ENCODE data around the gene LUC7L3.
A peak's percentile ranks its signal among the peaks of the same experiment; 100 is the strongest.

Gene LUC7L3

DNA sequence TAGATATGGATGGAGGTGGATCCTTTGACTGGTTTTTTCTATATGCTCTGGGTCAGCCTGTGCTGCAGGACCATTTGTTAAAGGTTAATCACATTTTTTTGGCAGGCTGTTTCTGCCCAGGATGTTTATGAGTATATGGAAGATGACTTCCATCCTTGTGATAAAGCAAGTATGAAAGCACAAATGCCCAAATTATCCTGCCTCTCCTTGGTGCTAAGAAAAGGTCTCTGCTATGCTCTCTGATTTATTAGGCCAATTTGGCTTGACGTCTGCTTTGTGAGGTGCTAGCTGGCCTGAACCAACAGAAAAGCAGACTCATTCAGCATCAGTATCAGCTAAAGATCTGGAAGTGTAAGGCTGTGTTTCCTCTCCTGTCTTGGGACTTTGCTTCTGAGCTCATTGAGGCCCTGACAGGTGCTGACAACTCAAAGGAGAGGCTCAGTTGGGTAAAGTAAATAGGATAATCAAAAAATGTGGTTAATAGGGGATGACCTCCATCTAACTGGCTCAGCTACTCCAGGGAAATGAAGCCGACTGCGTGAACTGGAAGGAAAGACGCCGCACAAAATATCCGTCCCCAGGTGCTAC, 26.9 kb upstream of the LUC7L3 start:
- DNase-seq (ENCODE audit: low spot score) (no peak), ATAC-seq (ENCODE audit: low read depth) (no peak)
- Histone ChIP-seq H3K27ac (ENCODE audit: poor library complexity, severe bottlenecking) (peak overlapping the region; percentile 32), H3K4me1 (ENCODE audit: insufficient read depth, poor library complexity, severe bottlenecking) (peaks cover 16% of the 10 kb centered on the region), H3K27me3 (ENCODE audit: insufficient read depth, poor library complexity, severe bottlenecking) (no peaks in the 10 kb centered on the region), H3K4me3 (ENCODE audit: severe bottlenecking) (no peak overlapping the region), H3K36me3 (ENCODE audit: low read depth) (peaks cover 54% of the 10 kb centered on the region), H3K9me3 (ENCODE audit: severe bottlenecking) (no peaks in the 10 kb centered on the region)
- TF ChIP-seq, protein P1, sequence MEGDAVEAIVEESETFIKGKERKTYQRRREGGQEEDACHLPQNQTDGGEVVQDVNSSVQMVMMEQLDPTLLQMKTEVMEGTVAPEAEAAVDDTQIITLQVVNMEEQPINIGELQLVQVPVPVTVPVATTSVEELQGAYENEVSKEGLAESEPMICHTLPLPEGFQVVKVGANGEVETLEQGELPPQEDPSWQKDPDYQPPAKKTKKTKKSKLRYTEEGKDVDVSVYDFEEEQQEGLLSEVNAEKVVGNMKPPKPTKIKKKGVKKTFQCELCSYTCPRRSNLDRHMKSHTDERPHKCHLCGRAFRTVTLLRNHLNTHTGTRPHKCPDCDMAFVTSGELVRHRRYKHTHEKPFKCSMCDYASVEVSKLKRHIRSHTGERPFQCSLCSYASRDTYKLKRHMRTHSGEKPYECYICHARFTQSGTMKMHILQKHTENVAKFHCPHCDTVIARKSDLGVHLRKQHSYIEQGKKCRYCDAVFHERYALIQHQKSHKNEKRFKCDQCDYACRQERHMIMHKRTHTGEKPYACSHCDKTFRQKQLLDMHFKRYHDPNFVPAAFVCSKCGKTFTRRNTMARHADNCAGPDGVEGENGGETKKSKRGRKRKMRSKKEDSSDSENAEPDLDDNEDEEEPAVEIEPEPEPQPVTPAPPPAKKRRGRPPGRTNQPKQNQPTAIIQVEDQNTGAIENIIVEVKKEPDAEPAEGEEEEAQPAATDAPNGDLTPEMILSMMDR (IDR thresholded peaks at IDR 0.05; ENCODE audit: poor library complexity, severe bottlenecking), result no peak

DNA sequence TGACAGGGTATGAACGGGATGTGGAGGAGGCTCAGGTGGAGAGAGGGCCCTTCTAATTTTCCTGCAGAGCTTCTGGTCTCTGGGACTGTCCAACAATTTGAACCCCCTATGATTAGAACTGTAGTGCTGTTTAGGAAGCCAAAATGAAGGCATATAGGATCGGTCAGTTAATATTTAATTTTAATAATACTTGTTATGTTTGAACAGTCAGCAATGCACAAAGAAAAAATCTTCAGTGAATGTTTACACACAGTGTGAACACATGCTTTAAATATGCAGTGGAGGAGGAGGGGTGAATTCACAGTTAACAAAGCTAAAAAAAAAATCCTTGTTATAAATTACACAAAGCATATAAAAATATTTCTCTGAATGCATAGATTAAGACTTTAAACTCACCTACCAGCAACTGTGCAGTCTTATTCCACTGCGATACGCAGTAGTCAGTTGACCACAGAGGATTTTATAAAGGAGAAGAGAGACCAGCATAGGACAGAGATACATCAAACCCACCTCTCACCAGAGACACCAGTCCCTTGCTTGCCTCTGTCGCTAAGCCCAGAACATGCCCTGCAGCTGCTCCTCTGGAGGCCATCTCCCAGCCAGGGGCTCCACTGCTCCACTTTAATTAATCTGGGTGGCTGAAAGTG, 26.2 kb upstream of the LUC7L3 start:
- no peak for DNase-seq (ENCODE audit: low spot score)
- H3K4me3 ChIP-seq (ENCODE audit: severe bottlenecking), result no peak overlapping the region
- peak; percentile 42; the same call in 2 of the 3 replicates for ATAC-seq (ENCODE audit: low read depth)
- H3K9me3 ChIP-seq (ENCODE audit: severe bottlenecking), result no peaks in the 10 kb centered on the region
- peaks cover 16% of the 10 kb centered on the region for H3K4me1 ChIP-seq (ENCODE audit: insufficient read depth, poor library complexity, severe bottlenecking)
- peaks cover 60% of the 10 kb centered on the region for H3K36me3 ChIP-seq (ENCODE audit: low read depth)
- peak overlapping the region; percentile 32 for H3K27ac ChIP-seq (ENCODE audit: poor library complexity, severe bottlenecking)
- H3K27me3 ChIP-seq (ENCODE audit: insufficient read depth, poor library complexity, severe bottlenecking), result no peaks in the 10 kb centered on the region
- TF ChIP-seq, protein P1 (IDR thresholded peaks at IDR 0.05; ENCODE audit: poor library complexity, severe bottlenecking), result no peak

- no peak for ATAC-seq (ENCODE audit: low read depth)
- H3K36me3 ChIP-seq (ENCODE audit: low read depth), result peaks cover 92% of the 10 kb centered on the region
- TF ChIP-seq, protein P1 (IDR thresholded peaks at IDR 0.05; ENCODE audit: poor library complexity, severe bottlenecking), result no peak
Observed at GRCh38 chr17:50696365-50696879, 23.0 kb upstream of the LUC7L3 start.

GRCh38 chr17:50697062-50697461, 22.3 kb upstream of the LUC7L3 start:
- DNase-seq (ENCODE audit: low spot score) (no peak), ATAC-seq (ENCODE audit: low read depth) (no peak)
- H3K27me3 ChIP-seq (ENCODE audit: insufficient read depth, poor library complexity, severe bottlenecking), result no peaks in the 10 kb centered on the region
- no peak overlapping the region for H3K27ac ChIP-seq (ENCODE audit: poor library complexity, severe bottlenecking)
- TF ChIP-seq, protein P1 (IDR thresholded peaks at IDR 0.05; ENCODE audit: poor library complexity, severe bottlenecking), result no peak
- H3K4me3 ChIP-seq (ENCODE audit: severe bottlenecking), result no peak overlapping the region
- H3K4me1 ChIP-seq (ENCODE audit: insufficient read depth, poor library complexity, severe bottlenecking), result peaks cover 18% of the 10 kb centered on the region
- H3K9me3 ChIP-seq (ENCODE audit: severe bottlenecking), result no peaks in the 10 kb centered on the region
- H3K36me3 ChIP-seq (ENCODE audit: low read depth), result peaks cover 96% of the 10 kb centered on the region

More at GRCh38 chr17:50696365-50696879, 23.0 kb upstream of the LUC7L3 start:
- no peaks in the 10 kb centered on the region for H3K9me3 ChIP-seq (ENCODE audit: severe bottlenecking)
- H3K27ac ChIP-seq (ENCODE audit: poor library complexity, severe bottlenecking), result no peak overlapping the region
- H3K27me3 ChIP-seq (ENCODE audit: insufficient read depth, poor library complexity, severe bottlenecking), result no peaks in the 10 kb centered on the region
- no peak for DNase-seq (ENCODE audit: low spot score)
- H3K4me1 ChIP-seq (ENCODE audit: insufficient read depth, poor library complexity, severe bottlenecking), result peaks cover 18% of the 10 kb centered on the region
- no peak overlapping the region for H3K4me3 ChIP-seq (ENCODE audit: severe bottlenecking)
